ENCODE results near the gene PRKCE. TPM values are rescaled to one million over a fixed set of nuclear protein-coding genes. Genes with fewer than 3 reads are reported as not detected.

The PRKCE gene
- total RNA-seq, 2 experiments from 2014 or later, result 17.0 to 42.1 TPM

- intact Hi-C loops (cut with micrococcal nuclease; ENCODE audit: unreplicated experiment), result no loop called here
- Histone ChIP-seq H3K4me1 (ENCODE audit: insufficient read depth, low read length, poor library complexity, severe bottlenecking) (no peaks in the 10 kb centered on the region), H2AFZ (ENCODE audit: low read length) (no peak overlapping the region), H3K36me3 (ENCODE audit: insufficient read depth, low read length) (no peaks in the 10 kb centered on the region), H3K4me2 (ENCODE audit: low read length) (no peak overlapping the region), H3K9me2 (ENCODE audit: insufficient read depth, low read length) (no peaks in the 10 kb centered on the region), H4K20me1 (ENCODE audit: insufficient read depth, low read length) (no peaks in the 10 kb centered on the region; the same call in 1 of the 2 replicates), H3K9me3 (ENCODE audit: low read length) (no peaks in the 10 kb centered on the region), H3K79me2 (ENCODE audit: insufficient read depth, low read depth, low read length) (no peaks in the 10 kb centered on the region), H3K4me3 (ENCODE audit: low read depth, low read length, poor library complexity, severe bottlenecking) (no peak overlapping the region), H3K27ac (ENCODE audit: low read depth, low read length, poor library complexity, severe bottlenecking) (no peak overlapping the region)
- ChIA-PET CTCF (ENCODE audit: unreplicated experiment) (no interaction called here), POLR2A (no interaction called here)
- no TSS peak for BruUV-seq (replicated peaks)
- DNase-seq (ENCODE audit: low spot score), result no peak
- TF ChIP-seq CTCF (conservative IDR thresholded peaks at IDR 0.05; ENCODE audit: low read length) (no peak), EZH2phosphoT487 (IDR thresholded peaks at IDR 0.05; ENCODE audit: borderline replicate concordance, low read depth, low read length) (no peak)
Observed at GRCh38 chr2:45882707-45883602, 231.5 kb downstream of the PRKCE start.

- no peaks in the 10 kb centered on the region for H3K36me3 ChIP-seq (ENCODE audit: insufficient read depth, low read length)
- no peaks in the 10 kb centered on the region; the same call in 1 of the 2 replicates for H4K20me1 ChIP-seq (ENCODE audit: insufficient read depth, low read length)
- H3K9me3 ChIP-seq (ENCODE audit: low read length), result no peaks in the 10 kb centered on the region
- BruUV-seq (replicated peaks), result no TSS peak
- H3K4me3 ChIP-seq (ENCODE audit: low read depth, low read length, poor library complexity, severe bottlenecking), result no peak overlapping the region
- DNase-seq (ENCODE audit: low spot score), result no peak
- no peak overlapping the region for H2AFZ ChIP-seq (ENCODE audit: low read length)
- peaks cover under 1% of the 10 kb centered on the region for H3K4me1 ChIP-seq (ENCODE audit: insufficient read depth, low read length, poor library complexity, severe bottlenecking)
- no peaks in the 10 kb centered on the region for H3K79me2 ChIP-seq (ENCODE audit: insufficient read depth, low read depth, low read length)
- intact Hi-C loops (cut with micrococcal nuclease; ENCODE audit: unreplicated experiment), result no loop called here
- no peaks in the 10 kb centered on the region for H3K9me2 ChIP-seq (ENCODE audit: insufficient read depth, low read length)
- TF ChIP-seq EZH2phosphoT487 (IDR thresholded peaks at IDR 0.05; ENCODE audit: borderline replicate concordance, low read depth, low read length), result no peak
- no peak for TF ChIP-seq CTCF (conservative IDR thresholded peaks at IDR 0.05; ENCODE audit: low read length)
- no peak overlapping the region for H3K4me2 ChIP-seq (ENCODE audit: low read length)
- ChIA-PET CTCF (ENCODE audit: unreplicated experiment) (no interaction called here), POLR2A (no interaction called here)
- no peak overlapping the region for H3K27ac ChIP-seq (ENCODE audit: low read depth, low read length, poor library complexity, severe bottlenecking)
Observed at GRCh38 chr2:45883603-45884000, 232.1 kb downstream of the PRKCE start.

- no peaks in the 10 kb centered on the region; the same call in 1 of the 2 replicates for H4K20me1 ChIP-seq (ENCODE audit: insufficient read depth, low read length)
- POLR2A ChIA-PET, result no interaction called here
- H3K4me1 ChIP-seq (ENCODE audit: insufficient read depth, low read length, poor library complexity, severe bottlenecking), result peaks cover 5% of the 10 kb centered on the region
- no peaks in the 10 kb centered on the region for H3K36me3 ChIP-seq (ENCODE audit: insufficient read depth, low read length)
- CTCF ChIA-PET (ENCODE audit: unreplicated experiment), result no interaction called here
- DNase-seq (ENCODE audit: low spot score), result no peak
- no peak overlapping the region for H2AFZ ChIP-seq (ENCODE audit: low read length)
- no TSS peak for BruUV-seq (replicated peaks)
- H3K4me3 ChIP-seq (ENCODE audit: low read depth, low read length, poor library complexity, severe bottlenecking), result no peak overlapping the region
- H3K9me2 ChIP-seq (ENCODE audit: insufficient read depth, low read length), result no peaks in the 10 kb centered on the region
- no peaks in the 10 kb centered on the region for H3K79me2 ChIP-seq (ENCODE audit: insufficient read depth, low read depth, low read length)
- H3K4me2 ChIP-seq (ENCODE audit: low read length), result no peak overlapping the region
- no peak overlapping the region for H3K27ac ChIP-seq (ENCODE audit: low read depth, low read length, poor library complexity, severe bottlenecking)
- no peaks in the 10 kb centered on the region for H3K9me3 ChIP-seq (ENCODE audit: low read length)
- no peak for TF ChIP-seq EZH2phosphoT487 (IDR thresholded peaks at IDR 0.05; ENCODE audit: borderline replicate concordance, low read depth, low read length)
- intact Hi-C loops (cut with micrococcal nuclease; ENCODE audit: unreplicated experiment), result no loop called here
Observed at GRCh38 chr2:45884126-45884525, 232.7 kb downstream of the PRKCE start.

Measured in OCI-LY7 (cell line).